Activated CD4-positive, alpha-beta T cell treated with anti-CD3 and anti-CD28 coated beads, Interleukin-2, amount 50 U/mL, for 48 hours (primary cell): Measurements from ENCODE around the gene STARD7.
"Not testable (repeated sequence)": the region's sequence is repeated elsewhere in the genome, so short reads cannot be mapped to it uniquely, and the experiment has no call there.

Experiments used
- DNase-seq, 2 experiments: peaks; one replicate each; pipeline ENCODE4 v3.0.0-alpha.2; 2020

The STARD7 gene

GRCh38 chr2:96208143-96209010 is at the start of gene STARD7:
TSS of gene STARD7 (minus strand) at chr2:96208827. CDS start at chr2:96208434, 393 bp downstream.
- DNase-seq: peak; percentile 98 to 99

- DNase-seq: not testable (repeated sequence)
Measured at GRCh38 chr2:96257744-96258143, 49.1 kb upstream of the STARD7 start.

- no peak for DNase-seq
Measured at GRCh38 chr2:96256611-96257113, 48.0 kb upstream of the STARD7 start.

GRCh38 chr2:96254571-96254970 is 45.9 kb upstream of the STARD7 start:
- DNase-seq: no peak

GRCh38 chr2:96253006-96253405 is 44.4 kb upstream of the STARD7 start:
- no peak for DNase-seq

GRCh38 chr2:96252526-96252925 is 43.9 kb upstream of the STARD7 start:
- no peak for DNase-seq

- DNase-seq: no peak
Measured at GRCh38 chr2:96251721-96252292, 43.2 kb upstream of the STARD7 start.

GRCh38 chr2:96250188-96250587 is 41.6 kb upstream of the STARD7 start:
- DNase-seq: no peak

- DNase-seq: no peak
Measured at GRCh38 chr2:96249654-96250053, 41.0 kb upstream of the STARD7 start.

- no peak for DNase-seq
Measured at GRCh38 chr2:96248624-96249023, 40.0 kb upstream of the STARD7 start.

- DNase-seq: no peak
Measured at GRCh38 chr2:96247896-96248295, 39.3 kb upstream of the STARD7 start.

GRCh38 chr2:96247009-96247408 is 38.4 kb upstream of the STARD7 start:
- DNase-seq: no peak

GRCh38 chr2:96245609-96246390 is 37.2 kb upstream of the STARD7 start:
- DNase-seq: no peak

- DNase-seq: no peak
Measured at GRCh38 chr2:96243843-96244242, 35.2 kb upstream of the STARD7 start.

GRCh38 chr2:96241900-96242611 is 33.4 kb upstream of the STARD7 start:
- peak; percentile 63 to 76 for DNase-seq

- DNase-seq: no peak
Measured at GRCh38 chr2:96241227-96241626, 32.6 kb upstream of the STARD7 start.

- DNase-seq: no peak
Measured at GRCh38 chr2:96240341-96241038, 31.9 kb upstream of the STARD7 start.

- DNase-seq: no peak
Measured at GRCh38 chr2:96239745-96240264, 31.2 kb upstream of the STARD7 start.

GRCh38 chr2:96239091-96239490 is 30.5 kb upstream of the STARD7 start:
- DNase-seq: no peak

GRCh38 chr2:96238266-96238665 is 29.6 kb upstream of the STARD7 start:
- no peak for DNase-seq

GRCh38 chr2:96236882-96237281 is 28.3 kb upstream of the STARD7 start:
- no peak for DNase-seq

- no peak for DNase-seq
Measured at GRCh38 chr2:96233880-96234316, 25.3 kb upstream of the STARD7 start.
